Renal pelvis (tissue), 4 donors: ENCODE data around the gene LENG9. TPM values are rescaled to one million over a fixed set of nuclear protein-coding genes. Genes with fewer than 3 reads are reported as not detected.
A peak's percentile ranks its signal among the peaks of the same experiment; 100 is the strongest.
"Not testable (repeated sequence)": the region's sequence is repeated elsewhere in the genome, so short reads cannot be mapped to it uniquely, and the experiment has no call there.

ENCODE experiments used
- DNase-seq: peaks from one replicate; pipeline ENCODE4 v3.0.0-alpha.2; 2013
- polyA plus RNA-seq, 3 donors: library from polyadenylated mRNA; unstranded; fragments of 120-200 nt; gene quantifications; one replicate each; pipeline ENCODE4 v1.2.1, GENCODE V29; 2013; ENCODE audit not compliant: insufficient read length in 3 of 3

Gene LENG9
- polyA plus RNA-seq, 3 donors, result 1.9 to 2.4 (median 2.2) TPM

GRCh38 chr19:54448040-54448773 lies 15.4 kb downstream of the LENG9 start:
- DNase-seq, result peak; percentile 66

DNA sequence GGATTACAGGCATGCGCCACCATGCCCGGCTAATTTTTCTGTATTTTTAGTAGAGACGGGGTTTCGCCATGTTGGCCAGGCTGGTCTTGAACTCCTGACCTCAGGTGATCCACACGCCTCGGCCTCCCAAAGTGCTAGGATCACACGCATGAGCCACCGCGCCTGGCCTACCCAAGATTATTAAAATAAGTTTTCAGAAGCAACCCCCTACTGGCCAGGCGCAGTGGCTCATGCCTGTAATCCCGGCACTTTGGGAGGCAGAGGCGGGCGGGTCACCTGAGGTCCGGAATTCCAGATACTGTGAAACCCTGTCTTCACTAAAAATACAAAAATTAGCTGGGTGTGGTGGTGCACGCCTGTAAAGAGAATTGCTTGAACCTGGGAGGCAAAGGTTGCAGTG lies 17.2 kb downstream of the LENG9 start:
- not testable (repeated sequence) for DNase-seq

DNA sequence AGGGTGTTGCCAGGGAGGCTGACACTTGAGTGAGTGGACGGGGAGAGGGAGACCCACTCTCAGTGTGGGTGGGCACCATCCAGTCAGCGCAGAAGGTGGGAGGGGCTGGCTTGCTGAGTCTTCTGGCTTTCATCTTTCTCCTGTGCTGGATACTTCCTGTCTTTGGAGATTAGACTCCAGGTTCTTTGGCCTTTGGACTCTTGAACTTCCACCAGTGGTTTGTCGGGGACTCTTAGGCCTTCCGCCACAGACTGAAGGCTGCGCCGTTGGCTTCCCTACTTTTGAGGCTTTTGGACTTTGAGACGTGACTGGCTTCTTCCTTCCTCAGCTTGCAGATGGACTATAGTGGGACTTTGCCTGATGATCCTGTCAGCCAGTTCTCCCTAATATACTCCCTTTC lies 18.8 kb downstream of the LENG9 start:
- no peak for DNase-seq

DNA sequence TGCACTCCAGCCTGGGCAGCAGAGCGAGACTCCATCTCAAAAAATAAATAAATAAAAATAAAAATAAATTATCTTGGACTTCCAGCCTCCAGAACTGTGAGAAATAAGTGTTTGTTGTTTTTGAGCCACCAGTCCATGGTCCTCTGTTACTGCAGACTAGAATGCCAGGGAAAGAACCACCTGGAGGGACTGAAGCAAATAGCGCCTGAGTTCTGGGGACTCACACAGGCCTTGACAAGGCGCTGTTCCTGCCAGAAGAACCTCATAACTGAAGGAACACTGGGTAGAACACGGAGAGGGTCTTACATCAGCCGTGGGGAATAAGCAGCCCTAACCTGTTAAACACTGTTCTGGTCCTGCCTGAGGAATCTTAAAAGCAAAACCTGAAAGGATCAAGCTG lies 22.9 kb downstream of the LENG9 start:
- no peak for DNase-seq

- no peak for DNase-seq
Measured at GRCh38 chr19:54439174-54439851, 24.3 kb downstream of the LENG9 start.

- DNase-seq, result no peak
Measured at GRCh38 chr19:54436628-54437252, 26.8 kb downstream of the LENG9 start.

DNA sequence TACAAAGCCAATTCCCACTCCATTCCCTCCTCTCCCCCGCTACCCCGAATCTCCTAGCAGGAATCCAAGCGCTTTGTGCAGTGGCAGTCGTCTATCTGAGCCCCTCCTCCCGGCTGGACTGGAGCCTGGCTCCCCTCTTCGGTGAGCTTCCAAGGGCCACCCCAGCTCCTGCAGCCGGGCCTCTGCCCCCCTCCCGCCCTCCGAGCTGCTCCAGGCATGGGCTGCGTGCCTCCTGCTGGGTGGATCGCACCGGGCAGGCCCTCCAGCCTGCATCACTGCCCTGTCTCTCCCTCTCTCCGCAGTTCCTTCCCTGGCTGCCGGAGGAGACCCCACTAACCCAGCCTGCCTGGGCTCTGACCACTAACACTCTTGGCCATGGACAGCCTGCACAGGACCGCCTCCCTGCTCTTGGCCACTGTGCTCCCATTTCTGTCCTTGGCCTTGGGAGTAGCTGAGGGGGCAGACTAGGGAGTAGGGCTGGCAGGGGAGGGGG lies 27.5 kb downstream of the LENG9 start:
- no peak for DNase-seq

DNA sequence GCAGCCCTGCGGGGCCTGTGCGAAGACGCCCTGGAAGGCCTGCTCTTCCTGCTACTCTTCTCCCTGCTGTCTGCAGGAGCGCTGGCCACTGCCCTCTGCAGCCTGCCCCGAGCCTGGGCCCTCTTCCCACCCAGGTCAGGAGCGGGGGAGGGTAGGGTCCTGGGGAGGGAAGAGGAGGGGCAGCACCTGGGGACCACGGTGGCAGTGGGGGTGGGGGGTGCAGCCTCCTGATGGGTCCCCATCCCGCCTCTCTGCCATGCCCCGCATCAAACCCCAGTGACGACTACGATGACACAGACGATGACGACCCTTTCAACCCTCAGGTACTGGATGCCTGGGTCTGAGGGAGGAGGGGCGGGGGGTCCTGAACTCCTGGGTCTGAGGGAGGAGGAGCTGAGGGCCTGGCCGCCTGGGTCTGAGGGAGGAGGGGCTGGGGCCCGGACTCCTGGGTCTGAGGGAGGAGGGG lies 28.0 kb downstream of the LENG9 start:
- DNase-seq, result no peak

- DNase-seq, result no peak
Measured at GRCh38 chr19:54434873-54435214, 28.7 kb downstream of the LENG9 start.

DNA sequence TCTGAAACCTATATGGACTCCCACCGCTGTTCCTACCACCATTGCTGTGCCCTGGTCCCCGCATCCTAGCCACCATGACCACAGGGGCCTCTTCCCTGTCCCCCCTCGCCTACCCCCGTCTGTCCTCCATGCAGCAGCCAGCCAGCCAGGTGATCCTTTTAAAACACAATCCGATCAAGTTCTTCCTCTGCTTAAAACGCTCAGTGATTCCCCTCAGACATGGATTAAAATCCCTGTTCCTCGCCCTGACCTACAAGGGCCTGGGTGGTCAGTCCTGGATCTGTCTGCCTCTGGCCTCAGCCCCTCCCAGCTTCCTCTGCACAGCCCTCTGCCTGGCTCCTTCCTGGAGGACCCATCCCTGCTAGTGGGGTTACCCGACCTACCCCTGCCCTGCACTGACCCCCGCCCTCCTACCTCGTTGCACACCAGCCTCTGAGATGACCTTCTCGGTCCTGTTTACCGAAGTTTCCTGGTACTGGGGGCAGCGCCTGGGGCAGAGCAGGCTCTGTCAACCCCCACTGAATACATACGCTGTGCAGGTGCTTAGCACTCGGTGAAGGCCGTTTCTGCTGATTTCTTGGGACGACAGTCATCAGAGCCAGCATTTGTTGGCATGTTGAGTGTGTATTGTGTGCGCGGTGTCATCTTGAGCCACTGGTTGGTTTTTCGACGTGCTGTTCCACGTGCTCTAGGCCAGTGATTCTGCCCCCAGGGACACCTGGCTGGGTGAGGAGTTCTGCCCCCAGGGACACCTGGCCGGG lies 29.3 kb downstream of the LENG9 start:
- no peak for DNase-seq

DNA sequence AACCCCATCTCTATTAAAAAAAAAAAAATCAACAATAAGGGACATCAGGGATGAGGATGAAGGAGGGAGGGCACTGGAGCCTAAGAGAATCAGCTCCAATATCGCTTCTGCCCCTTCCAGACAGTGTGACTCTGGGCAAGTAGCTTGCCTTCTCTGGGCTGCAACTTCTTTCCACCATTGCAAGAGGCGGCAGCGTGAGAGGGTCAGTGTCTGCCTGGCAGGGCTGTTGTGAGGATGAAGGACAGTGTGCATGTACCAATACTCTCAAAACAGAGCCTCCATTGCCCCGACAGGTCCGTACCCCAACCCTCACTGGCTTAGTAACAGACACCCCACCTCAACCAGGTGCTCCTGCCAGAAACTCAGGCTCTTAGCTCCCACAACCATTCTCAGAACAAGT lies 29.9 kb downstream of the LENG9 start:
- DNase-seq, result no peak

DNA sequence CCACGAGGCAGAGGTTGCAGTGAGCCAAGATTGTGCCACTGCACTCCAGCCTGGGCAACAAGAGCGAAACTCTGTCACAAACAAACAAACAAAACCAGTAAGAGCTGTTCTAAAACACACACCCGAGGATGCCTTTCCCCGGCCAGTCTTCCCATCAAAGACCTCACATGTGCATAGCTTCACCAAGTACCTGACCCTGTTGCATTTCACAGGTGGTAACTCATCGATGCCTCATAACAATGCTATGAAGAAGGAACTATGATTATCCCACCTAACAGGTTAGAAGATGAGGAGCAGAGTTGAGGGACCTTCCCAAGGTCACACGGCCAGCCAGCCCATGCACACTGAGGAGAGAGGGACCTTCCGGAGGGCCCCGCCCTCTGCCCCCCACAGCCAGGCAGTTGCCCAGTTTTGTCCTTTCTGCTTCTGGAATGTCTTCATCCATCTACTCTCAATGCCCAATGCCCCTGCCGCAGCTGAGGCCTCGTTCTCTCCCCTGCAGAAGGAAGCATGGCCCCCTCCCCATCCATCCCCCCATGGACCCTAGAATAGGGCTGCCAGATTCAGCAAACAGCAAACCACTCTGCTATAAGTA lies 31.3 kb downstream of the LENG9 start:
- no peak for DNase-seq

DNA sequence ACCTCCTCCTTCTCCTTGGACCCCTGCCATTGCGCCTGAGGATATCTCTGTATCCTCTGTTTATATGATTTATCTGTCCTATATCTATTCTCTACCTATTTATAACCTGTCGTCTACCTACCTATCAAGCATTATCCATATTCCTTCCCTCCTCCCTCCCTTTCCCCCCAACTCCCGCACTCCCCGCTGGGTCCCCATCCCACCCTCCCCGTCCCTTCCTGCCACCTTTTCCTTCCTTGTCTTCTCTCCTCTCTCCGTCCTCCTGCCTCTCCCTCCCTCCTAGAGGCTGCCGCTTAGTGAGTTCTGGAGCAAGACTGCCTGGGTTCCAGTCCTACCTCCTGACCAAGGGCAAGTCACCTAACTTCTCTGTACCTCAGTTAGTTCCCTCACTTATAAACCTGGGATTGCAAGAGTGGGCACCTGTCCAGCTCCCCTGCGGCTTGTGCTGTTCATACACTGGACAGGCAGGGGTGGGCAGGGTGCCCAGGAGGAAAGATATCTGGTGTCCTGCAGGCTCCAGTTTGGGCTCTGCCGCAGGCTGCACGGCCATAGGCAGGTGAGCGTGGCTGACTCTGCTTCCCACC lies 32.2 kb downstream of the LENG9 start:
- DNase-seq, result no peak

DNA sequence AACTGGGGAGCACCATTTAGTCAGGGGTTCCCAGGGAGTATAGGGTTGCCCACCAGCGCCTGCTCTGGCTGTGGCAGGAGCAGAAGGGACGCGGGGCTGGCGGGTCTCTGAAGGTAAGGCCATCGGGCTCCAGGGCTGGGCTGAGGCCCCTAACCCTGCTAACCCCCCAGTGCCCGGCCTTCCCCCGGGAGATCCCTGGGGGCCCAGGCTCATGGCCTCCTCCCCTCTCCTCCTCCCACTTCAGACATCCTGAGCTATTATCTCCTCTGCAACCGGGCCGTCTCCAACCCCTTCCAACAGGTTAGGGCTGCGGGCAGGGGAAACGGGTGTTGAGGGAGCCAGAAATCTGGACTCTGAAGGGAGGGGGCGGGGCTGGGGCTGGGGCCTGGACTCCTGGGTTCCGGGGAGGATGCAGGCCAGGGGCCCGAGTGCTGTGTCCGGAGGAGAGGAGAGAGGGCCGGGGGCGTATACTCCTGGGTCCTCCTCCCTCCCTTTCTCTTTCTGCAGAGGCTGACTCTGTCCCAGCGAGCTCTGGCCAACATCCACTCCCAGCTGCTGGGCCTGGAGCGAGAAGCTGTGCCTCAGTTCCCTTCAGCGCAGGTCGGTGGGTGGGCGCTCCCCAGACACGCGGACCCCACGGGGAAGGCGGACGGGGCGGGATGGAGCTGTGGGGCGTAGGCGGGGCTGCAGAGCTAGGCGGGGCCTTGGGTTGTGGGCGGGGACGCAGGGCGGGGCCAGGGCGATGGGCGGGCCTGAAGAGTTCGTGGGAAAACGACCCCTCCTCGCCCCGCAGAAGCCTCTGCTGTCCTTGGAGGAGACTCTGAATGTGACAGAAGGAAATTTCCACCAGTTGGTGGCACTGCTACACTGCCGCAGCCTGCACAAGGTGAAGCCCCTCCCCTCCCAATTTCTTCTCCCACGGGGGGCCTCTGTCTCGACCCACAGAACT lies 33.0 kb downstream of the LENG9 start:
- peak; percentile 60 for DNase-seq

- DNase-seq, result no peak
Measured at GRCh38 chr19:54429545-54430227, 33.9 kb downstream of the LENG9 start.

DNA sequence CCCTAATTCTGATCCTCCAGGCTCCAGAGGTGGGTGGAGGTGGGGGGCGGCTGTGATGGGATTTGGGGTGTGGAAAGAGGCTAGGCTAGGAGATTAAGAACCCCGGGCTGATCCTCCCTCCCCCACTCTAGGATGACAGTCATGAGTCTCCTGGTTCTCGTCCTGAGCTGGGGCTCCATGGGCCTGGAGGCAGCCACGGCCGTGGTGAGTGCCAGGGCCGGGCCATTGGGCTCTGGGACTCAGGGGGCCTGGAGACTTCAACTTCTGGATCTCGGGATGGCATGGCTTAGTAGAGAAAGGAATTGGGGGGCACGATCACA lies 34.4 kb downstream of the LENG9 start:
- DNase-seq, result no peak

DNA sequence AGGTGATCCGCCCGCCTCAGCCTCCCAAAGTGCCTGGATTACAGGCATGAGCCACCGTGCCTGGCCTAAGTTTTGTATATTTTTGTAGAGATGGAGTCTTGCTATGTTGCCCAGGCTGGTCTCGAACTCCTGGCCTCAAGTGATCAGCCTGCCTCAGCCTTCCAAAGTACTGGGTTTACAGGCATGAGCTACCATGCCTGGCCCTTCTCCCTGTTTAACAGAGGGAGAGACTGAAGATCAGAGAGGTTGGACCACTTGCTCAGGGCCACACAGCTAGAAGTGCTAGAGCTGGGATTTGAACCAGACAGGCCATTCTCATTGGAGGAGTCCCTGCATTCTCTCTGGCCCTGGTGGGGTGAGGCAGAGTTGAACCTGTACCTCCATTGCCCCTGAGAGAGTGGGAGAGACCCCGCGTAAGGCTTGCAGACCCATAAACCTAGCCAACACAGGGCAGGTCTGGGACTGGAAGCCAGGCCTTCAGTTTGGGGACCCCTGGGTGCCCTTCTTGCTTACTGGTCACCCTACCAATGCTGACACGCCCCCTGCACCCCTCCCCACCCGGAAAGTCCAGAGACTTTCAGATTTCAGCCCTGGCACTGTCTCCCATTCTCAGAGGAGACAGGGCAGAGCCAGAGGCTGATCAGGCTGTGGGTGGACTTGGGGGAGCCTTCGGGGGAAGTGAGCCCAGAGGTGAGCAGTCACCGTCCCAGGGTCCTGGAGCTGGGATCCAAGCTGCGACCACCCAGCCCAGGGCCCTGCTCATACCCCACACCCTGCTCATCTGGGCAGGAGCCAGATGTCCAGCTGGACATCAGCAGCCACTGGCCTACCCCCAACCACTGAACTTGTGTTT lies 35.0 kb downstream of the LENG9 start:
- DNase-seq, result no peak

GRCh38 chr19:54427586-54427985 lies 36.0 kb downstream of the LENG9 start:
- no peak for DNase-seq
